Endothelial cell of umbilical vein (primary cell): ENCODE results near the gene TRIM17. TPM values are rescaled to one million over a fixed set of nuclear protein-coding genes. Genes with fewer than 3 reads are reported as not detected.

Source experiments
- BruUV-seq: library from RNA; stranded (reverse); fragments of 400-500 nt; replicated peaks from 2 replicates; lab custom pipeline; 2021; lab: Mats Ljungman, UMichigan
- CTCF ChIA-PET: fragments of 300-600, 350-600 bp; sonication (Branson Sonifier 250); formaldehyde crosslinking; loops from one replicate; lab custom pipeline; 2021; ENCODE audit warnings: antibody characterized with exemption, inconsistent platforms; lab: Charles Lee
- POLR2A ChIA-PET: fragments of 300-600, 350-600 bp; sonication (Branson Sonifier 250); formaldehyde crosslinking; loops from one replicate; lab custom pipeline; 2021; ENCODE audit warnings: antibody characterized with exemption, inconsistent platforms; lab: Charles Lee
- DNase-seq: peaks from one replicate; pipeline ENCODE4 v3.0.0-alpha.2; 2011; ENCODE audit warnings: low read depth, low spot score
- FAIRE-seq: peaks from 2 replicates; lab custom pipeline; 2011; peaks lifted over from hg19 to GRCh38; lab: Jason Lieb, UNC
- H2AFZ ChIP-seq: 2 replicates; pipeline ENCODE4 v1.6.0; 2012; ENCODE audit warnings: low read depth, low read length, control low read depth, inconsistent platforms
- H3K27ac ChIP-seq: 2 replicates; pipeline ENCODE4 v1.5.1; 2011; ENCODE audit warnings: low read depth, mild to moderate bottlenecking, control low read depth, low read length, moderate library complexity; ENCODE audit not compliant: insufficient read depth
- H3K27me3 ChIP-seq, 2 experiments: 2 replicates each; pipeline versions ENCODE4 v1.6.0 to v1.6.1; 2011; ENCODE audit warnings: low read length in 2 of 2, mixed read lengths in 1 of 2; ENCODE audit not compliant: control insufficient read depth in 2 of 2, insufficient read depth in 2 of 2
- H3K36me3 ChIP-seq, 2 experiments: 2 replicates in 1 of 2; 3 replicates in 1 of 2; pipeline ENCODE4 v1.5.1; 2011; ENCODE audit warnings: low read length in 2 of 2, mild to moderate bottlenecking in 1 of 2, moderate library complexity in 1 of 2; ENCODE audit not compliant: control insufficient read depth in 2 of 2, insufficient read depth in 2 of 2; ENCODE audit errors: extremely low read depth in 1 of 2
- H3K4me1 ChIP-seq: 3 replicates; pipeline ENCODE4 v1.5.1; 2011; ENCODE audit warnings: mild to moderate bottlenecking, low read length; ENCODE audit not compliant: control insufficient read depth, insufficient read depth; ENCODE audit errors: extremely low read depth
- H3K4me2 ChIP-seq: 2 replicates; pipeline ENCODE4 v1.6.1; 2011; ENCODE audit warnings: low read length, control low read depth, mixed read lengths; ENCODE audit not compliant: insufficient read depth
- H3K4me3 ChIP-seq, 3 experiments: fragments of 200-600 bp in 1 of 3; sonication (generic), shearing (Covaris generic) in 1 of 3; replicated peaks in 1 of 3; 2 replicates each; pipeline ENCODE4 v1.5.1; 2011 to 2016; ENCODE audit warnings: control low read depth in 3 of 3, low read length in 3 of 3, mild to moderate bottlenecking in 2 of 3, inconsistent platforms in 1 of 3, low read depth in 1 of 3, moderate library complexity in 1 of 3; ENCODE audit not compliant: insufficient read depth in 1 of 3
- H3K79me2 ChIP-seq: 2 replicates; pipeline ENCODE4 v1.6.0; 2012; ENCODE audit warnings: low read length, inconsistent platforms; ENCODE audit not compliant: control insufficient read depth, insufficient read depth
- H3K9ac ChIP-seq: replicated peaks from 2 replicates; pipeline ENCODE3; 2011; ENCODE audit warnings: low read length, control low read depth; ENCODE audit not compliant: insufficient read depth; ENCODE audit errors: extremely low read depth
- H3K9me1 ChIP-seq: replicated peaks from 3 replicates; pipeline ENCODE4 v1.6.0; 2011; ENCODE audit warnings: mild to moderate bottlenecking, low read length; ENCODE audit not compliant: control insufficient read depth, insufficient read depth; ENCODE audit errors: extremely low read depth
- H3K9me3 ChIP-seq: replicated peaks from 2 replicates; pipeline ENCODE4 v1.5.1; 2012; ENCODE audit warnings: low read length, inconsistent platforms; ENCODE audit not compliant: control insufficient read depth, insufficient read depth
- H4K20me1 ChIP-seq: replicated peaks from 2 replicates; pipeline ENCODE3; 2011; ENCODE audit warnings: mild to moderate bottlenecking, low read length; ENCODE audit not compliant: control insufficient read depth, insufficient read depth; ENCODE audit errors: extremely low read depth
- CTCF ChIP-seq, 2 donors: IDR thresholded peaks; 1 replicate in 1 of 2; 2 replicates in 1 of 2; pipeline ENCODE4 v1.5.1; 2011; ENCODE audit warnings: low read length in 2 of 2, mild to moderate bottlenecking in 2 of 2, moderate library complexity in 2 of 2, control low read depth in 1 of 2, inconsistent platforms in 1 of 2, low read depth in 1 of 2; ENCODE audit not compliant: insufficient read depth in 1 of 2; ENCODE audit errors: extremely low read depth in 1 of 2
- EZH2 ChIP-seq: IDR thresholded peaks from 2 replicates; pipeline ENCODE4 v1.6.1; 2012; ENCODE audit warnings: borderline replicate concordance, low read depth, mild to moderate bottlenecking, moderate library complexity, low read length, inconsistent platforms; ENCODE audit not compliant: severe bottlenecking
- FOS ChIP-seq: IDR thresholded peaks from 2 replicates; pipeline ENCODE4 v1.6.1; 2011; ENCODE audit warnings: mild to moderate bottlenecking, low read length, moderate library complexity, borderline replicate concordance; ENCODE audit not compliant: insufficient read depth
- GATA2 ChIP-seq: IDR thresholded peaks from 2 replicates; pipeline ENCODE4 v1.7.0; 2011; ENCODE audit warnings: low read depth, mild to moderate bottlenecking, moderate library complexity, mixed read lengths, low read length; ENCODE audit not compliant: insufficient read length, insufficient read depth
- JUN ChIP-seq: IDR thresholded peaks from 2 replicates; pipeline ENCODE4 v1.6.1; 2011; ENCODE audit warnings: borderline replicate concordance, low read depth; ENCODE audit not compliant: insufficient read length, insufficient read depth
- MAX ChIP-seq: IDR thresholded peaks from 2 replicates; pipeline ENCODE4 v1.6.1; 2011; ENCODE audit not compliant: insufficient read depth, insufficient read length
- MYC ChIP-seq: IDR thresholded peaks from one replicate; pipeline ENCODE4 v1.6.1; 2011; ENCODE audit warnings: mild to moderate bottlenecking, low read depth, low read length
- POLR2A ChIP-seq: IDR thresholded peaks from 2 replicates; pipeline ENCODE4 v1.6.1; 2012; ENCODE audit warnings: low read depth, mild to moderate bottlenecking, control low read depth, low read length
- POLR2AphosphoS5 ChIP-seq: IDR thresholded peaks from 2 replicates; pipeline ENCODE4 v1.6.1; 2012; ENCODE audit warnings: low read depth, mild to moderate bottlenecking, control low read depth, low read length, moderate library complexity; ENCODE audit not compliant: insufficient read depth
- dilution Hi-C: fragments of 300-500 bp; cut with MboI; formaldehyde crosslinking; loops from one replicate; pipeline ENCODE4 v1.15.0; 2019; ENCODE audit warnings: low sequenced_read_pairs; ENCODE audit not compliant: extremely low pct_ligation_motif_present
- intact Hi-C: fragments of 100-400 bp; cut with micrococcal nuclease; formaldehyde crosslinking; loops from one replicate; pipeline ENCODE4 v1.10.0; 2022
- polyA plus RNA-seq, 4 experiments: library from polyadenylated mRNA; depleted of rRNA in 3 of 4; stranded (reverse) in 3 of 4; unstranded in 1 of 4; fragments of >200 nt; gene quantifications; 2 replicates each; pipeline versions ENCODE4 v1.2.1 to v1.2.3, GENCODE V29; 2011 to 2012; ENCODE audit warnings: missing spikeins in 1 of 4
- total RNA-seq: library from RNA; stranded (reverse); gene quantifications from 2 replicates; pipeline ENCODE4 v1.2.3, GENCODE V29; 2021

Gene TRIM17
- total and polyA plus RNA-seq, 2 donors (not counting 3 experiments of a cell fraction or from before 2014, with no cell fraction given), result not detected

DNA sequence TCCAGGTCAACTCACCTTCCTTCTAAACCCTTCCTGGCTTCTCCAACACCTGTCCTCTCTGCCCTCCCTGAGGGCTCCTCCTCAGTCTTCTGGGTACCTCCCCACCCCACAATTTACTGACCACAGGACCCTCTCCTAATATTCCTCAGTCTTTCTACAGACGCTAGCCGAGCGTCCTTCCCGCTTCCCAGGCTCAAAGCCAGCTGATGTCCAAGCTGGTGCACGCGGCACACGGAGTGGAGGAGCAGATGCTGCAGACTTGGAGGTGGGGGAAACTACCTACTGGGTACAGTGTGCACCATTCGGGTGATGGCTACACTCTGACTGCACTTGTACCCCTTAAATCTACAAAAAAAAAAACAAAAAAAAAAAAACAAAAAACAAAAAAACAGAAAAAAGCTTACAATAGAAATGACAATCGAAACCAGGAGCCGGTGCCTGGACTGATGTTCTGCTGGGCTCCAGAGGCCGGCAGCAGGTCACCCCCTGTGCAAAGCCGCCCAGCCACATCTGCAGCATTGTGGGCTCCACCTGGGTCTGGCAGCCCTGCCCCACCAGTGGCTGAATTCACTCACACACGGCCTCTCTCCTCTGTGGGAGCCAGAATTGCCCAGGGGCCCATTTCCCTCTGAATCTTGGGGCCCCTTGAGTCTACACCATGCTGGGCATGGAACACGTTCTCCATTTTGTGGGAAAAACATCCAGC lies 17.0 kb downstream of the TRIM17 start:
- FAIRE-seq, result no peak
- Histone ChIP-seq H3K9ac (no peak overlapping the region), H3K36me3 (peaks cover 2 to 32% of the 10 kb centered on the region in 2 experiments), H3K9me1 (no peaks in the 10 kb centered on the region), H2AFZ (no peak overlapping the region), H3K27ac (no peak overlapping the region), H4K20me1 (no peaks in the 10 kb centered on the region), H3K79me2 (peaks cover 44% of the 10 kb centered on the region), H3K9me3 (no peaks in the 10 kb centered on the region), H3K4me3 (no peak overlapping the region), H3K4me1 (peaks cover 6% of the 10 kb centered on the region), H3K27me3 (no peaks in the 10 kb centered on the region), H3K4me2 (no peak overlapping the region)
- POLR2A ChIA-PET, result interaction anchor here (0.7 kb wide), 1 partner anchor 177 kb away, joined by 5 read pairs; no protein-coding TSS in a partner anchor
- dilution Hi-C loops (no loop called here), intact Hi-C loops (no loop called here)
- TF ChIP-seq MAX (no peak), EZH2 (no peak), FOS (no peak), POLR2AphosphoS5 (no peak), MYC (no peak), GATA2 (no peak), JUN (no peak), CTCF (IDR thresholded peaks at IDR 0.05; ENCODE audit: extremely low read depth in 1 of 2, insufficient read depth in 1 of 2, low read depth in 1 of 2, low read length in 2 of 2) (no peak), POLR2A (no peak)
- no peak for DNase-seq
- BruUV-seq, result no TSS peak
- CTCF ChIA-PET, result no interaction called here
